ACHN (cell line): ENCODE results near the gene ARL2BP.
"Not testable (repeated sequence)": the region's sequence is repeated elsewhere in the genome, so short reads cannot be mapped to it uniquely, and the experiment has no call there.

Source experiments
- DNase-seq: peaks from one replicate; pipeline ENCODE4 v3.0.0-alpha.2; 2015
- in situ Hi-C: cut with HindIII; loops from 2 replicates; pipeline ENCODE4 v1.10.0; 2017; ENCODE audit warnings: low sequenced_read_pairs, low pct_ligation_motif_present, low pct_unique_long_range_greater_than_20kb

Gene ARL2BP

DNA sequence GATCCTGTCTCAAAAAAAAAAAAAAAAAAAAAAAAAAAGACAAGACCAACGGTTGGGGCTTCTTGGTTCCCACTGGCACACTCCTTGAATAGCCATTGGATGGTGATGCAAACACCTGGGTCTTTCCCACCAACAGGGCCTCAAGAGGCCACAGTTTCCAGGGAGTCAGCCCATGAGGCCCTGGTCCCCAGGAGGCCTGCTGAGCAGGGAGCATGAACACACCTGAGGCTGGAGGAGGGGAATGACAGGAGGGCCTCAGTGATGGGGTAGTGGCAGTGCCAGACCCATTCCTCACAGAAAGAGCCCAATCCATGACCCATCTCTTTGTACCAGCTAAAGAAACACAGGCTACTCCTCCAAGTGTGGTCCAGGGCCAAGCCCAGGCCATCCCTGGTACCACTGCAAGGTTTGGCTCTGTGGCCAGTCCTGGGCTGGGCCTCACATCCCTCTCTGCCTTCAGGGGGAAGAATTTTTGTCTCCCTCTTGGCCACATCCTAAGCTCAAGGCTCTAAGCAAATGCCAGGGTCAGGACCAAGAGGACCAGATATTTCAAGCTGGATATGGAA is 13.9 kb downstream of the ARL2BP start:
- in situ Hi-C loops, result no loop called here
- DNase-seq, result no peak

DNA sequence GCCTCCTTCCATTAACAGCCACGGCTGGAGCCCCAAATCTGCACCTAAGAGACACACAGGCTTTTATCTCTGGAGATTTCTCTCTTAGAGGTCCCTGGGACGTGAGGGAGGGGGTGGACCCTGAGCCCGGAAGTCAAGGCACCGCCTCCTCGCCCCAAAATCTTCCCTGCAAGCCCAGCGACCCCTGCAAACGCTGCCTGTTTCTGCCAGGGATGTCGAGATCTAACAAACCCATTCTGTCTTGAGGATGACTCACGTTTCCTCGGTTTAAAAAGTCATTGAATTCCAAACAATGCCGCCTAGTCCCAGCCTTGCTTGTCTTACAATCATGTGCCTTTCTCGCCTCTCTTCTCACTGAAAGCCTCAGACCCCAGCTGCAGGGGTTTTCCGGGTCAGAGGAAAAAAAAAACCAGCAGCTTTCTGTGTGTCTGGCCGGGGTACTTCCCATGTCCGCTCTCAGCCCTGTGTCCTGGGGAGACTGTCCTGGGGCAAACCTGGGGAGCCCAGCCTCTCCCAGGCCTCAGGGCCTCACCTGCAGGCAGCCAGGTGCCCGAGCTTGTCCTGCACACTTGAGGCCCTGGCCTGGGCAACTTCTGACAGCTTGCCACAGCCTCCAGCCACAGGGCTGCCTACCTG is 15.4 kb downstream of the ARL2BP start:
- DNase-seq, result peak; percentile 64
- in situ Hi-C loops, result no loop called here

DNA sequence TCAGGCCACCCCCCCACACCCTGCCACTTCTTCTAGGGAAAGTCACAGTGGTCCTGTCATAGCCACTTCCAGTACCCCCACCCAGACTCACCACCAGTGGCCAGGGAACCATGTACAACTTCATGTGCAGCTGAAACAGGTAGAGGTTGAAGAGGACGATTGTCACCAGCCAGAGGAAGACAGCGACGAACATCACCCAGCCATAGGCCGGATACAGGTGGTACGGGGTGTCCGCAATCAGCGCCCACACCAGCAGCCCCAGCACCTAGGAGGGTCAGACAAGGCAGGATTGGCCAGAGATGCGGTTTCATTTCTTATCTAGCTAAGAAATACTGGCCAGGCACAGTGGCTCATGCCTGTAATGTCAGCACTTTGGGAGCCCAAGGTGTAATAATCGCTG is 16.7 kb downstream of the ARL2BP start:
- no peak for DNase-seq
- in situ Hi-C loops, result no loop called here

DNA sequence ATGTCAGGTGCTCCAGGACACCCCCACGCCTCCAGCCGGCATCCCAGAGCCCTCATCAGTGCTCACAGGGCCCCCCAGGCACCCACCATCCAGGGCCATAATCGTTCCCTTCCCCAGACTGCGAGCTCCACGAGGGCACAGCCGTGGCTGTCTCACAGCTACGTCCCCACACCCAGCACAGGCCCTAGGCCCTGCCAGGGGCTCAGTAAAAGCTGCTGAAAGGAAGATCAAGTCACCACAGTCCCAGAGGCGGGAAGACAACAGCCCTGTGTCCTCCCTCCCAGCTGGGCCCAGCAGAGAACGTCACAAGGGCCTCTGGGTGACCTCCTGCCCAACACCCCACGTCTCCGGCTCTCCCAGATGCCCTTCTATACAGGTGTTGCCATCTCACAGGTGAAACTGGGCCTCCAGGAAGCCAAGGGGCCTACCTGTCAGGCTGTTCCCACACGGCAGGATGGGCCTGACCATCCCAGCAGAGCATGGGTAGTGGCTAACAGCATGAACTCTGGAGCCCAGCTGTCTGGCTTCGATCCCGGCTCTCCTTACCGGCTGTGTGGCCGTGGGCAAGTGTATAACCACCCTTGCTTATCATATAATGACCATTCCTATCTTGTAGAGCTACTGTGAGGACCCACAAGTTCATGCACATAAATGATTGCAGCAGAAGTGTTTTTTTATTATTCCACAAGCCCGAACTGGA is 17.9 kb downstream of the ARL2BP start:
- in situ Hi-C loops, result no loop called here
- no peak for DNase-seq

DNA sequence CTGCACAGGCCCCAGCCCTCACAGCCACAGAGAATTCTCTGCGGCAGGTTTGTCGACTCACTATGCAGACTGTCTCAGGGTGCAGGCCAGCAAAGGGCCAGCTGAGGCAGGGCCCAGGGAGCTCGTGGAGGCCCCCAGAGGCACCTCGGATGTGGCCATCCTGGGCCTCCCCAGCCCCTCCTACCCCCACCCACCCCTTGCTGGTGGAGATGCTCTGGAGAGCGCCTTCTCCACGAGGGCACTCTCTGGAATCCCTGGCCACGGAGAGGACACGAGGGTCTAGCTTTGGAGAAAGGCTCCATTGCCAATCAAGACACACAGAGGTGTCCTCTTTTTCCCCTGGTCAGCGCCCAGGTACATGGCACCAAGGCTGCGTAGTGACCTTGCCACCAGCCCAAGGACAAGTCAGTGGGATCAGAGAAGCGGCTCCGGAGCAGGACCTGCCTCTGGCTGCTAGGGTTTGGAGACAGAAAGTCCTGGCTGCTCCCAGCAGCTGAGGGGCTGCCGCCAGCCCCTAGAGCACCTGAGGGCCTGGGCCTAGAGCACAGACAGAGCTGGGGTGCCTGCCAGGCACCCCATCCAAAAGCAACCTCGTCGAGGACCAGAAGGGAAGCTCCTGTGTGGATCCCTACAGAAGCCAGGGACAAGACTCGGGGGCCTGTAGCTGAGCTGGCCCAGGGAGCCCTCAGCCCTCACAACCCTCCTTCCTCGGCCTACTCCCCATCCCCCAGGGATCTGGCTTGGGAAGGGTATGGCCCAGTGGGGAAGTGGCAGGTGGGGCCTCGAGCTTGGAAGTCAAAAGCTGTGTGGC is 18.7 kb downstream of the ARL2BP start:
- in situ Hi-C loops, result no loop called here
- DNase-seq, result no peak

DNA sequence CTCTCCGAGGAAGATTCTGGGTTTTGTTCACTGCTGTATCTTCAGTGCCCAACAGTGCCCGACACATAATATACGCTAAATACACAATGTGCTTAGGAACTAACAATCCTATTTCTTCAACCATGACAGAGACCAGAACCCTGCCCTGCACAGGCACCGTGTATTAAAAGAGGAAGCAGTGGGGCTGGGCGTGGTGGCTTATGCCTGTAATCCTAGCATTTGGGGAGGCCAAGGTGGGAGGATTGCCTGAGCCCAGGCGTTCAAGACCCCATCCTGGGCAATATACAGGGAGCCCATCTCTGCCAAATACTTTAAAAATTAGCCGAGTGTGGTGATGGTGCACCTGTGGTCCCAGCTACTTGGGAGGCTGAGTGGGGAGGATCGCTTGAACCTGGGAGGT is 19.3 kb downstream of the ARL2BP start:
- no peak for DNase-seq
- in situ Hi-C loops, result no loop called here

DNA sequence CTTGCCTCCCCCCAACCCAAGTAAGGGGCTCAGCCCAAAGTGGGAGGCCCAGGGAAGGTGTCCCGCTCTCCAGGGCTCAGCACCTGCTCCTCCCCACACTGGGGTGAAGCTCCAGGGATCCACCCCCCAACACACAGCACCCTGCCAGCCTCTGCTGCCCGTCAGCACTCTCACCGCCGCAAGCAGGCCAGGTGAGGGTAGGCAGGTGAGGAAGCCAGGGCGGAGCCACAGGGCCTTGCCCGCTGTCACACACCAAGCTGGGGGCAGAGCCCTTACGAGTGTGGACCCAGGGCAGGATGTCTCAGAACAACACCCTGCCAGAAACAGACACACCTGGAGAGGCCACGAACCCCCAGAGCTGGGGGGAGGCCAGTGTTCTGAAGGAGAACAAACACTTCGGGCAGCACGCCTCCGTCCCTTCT is 19.9 kb downstream of the ARL2BP start:
- in situ Hi-C loops, result no loop called here
- no peak for DNase-seq

DNA sequence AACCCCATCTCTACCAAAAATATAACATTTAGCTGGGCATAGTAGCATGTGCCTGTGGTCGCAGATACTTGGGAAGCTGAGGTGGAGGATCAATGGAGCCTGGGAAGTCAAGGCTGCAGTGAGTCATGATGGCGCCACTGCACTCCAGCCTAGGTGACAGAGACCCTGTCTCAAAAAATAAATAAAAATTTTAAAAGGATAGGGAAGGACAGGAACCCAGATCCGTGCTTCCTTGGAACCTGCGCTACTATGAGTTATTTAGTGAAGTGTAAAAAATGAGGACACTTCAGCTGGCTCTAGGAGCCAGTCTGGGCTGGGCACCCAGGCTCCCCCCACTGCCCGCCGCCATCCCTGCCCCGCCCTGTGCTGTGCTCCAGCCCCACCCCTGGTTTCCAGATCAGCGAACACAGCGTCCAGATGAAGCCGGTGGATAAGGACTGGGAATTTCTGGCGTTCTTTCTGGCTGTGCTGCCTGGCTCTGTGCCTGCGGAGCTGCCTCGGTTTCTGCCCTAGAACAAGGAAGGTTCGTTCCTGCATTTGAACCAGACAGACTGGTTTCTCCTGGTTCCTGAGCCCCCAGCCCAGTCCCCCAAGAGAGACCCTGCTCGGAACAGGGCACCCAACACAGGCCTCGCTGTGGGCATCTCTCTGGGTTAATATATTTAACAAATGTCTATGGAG is 20.9 kb downstream of the ARL2BP start:
- peak; percentile 92 for DNase-seq
- in situ Hi-C loops, result no loop called here

DNA sequence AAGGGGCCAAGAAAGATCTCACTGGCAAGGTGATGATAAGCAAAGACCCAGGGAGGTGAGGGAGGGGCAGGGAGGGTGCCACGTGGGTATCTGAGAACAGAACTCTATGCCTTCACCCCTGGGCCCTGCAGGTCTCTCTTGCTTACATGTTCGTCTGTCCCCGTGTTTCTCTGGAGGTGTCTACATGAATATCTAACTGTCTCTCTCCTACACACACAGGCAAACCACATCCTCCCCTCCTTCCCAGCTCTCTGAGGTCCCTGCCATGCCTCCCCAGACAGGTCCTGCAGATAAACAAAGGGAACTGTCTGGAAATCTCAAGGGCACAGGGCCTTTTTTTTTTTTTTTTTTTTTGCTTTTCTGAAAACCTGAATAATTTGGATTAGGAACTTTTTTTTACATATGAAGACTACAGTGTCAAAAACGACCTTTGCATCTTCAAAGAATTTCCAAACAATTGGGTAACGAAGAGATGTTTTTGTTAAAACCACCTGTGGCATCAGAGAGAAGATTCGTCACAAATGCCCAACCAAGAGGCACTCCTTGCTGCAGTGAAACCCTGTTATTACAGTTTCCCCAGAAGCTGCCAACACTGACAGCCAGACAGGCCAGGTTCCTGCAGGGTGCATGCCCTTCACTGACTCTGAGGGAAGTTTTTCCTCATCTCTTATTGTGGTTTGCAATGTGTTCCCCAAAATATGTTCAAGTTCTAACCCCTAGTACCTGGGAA is 21.6 kb downstream of the ARL2BP start:
- peak; percentile 30 for DNase-seq

DNA sequence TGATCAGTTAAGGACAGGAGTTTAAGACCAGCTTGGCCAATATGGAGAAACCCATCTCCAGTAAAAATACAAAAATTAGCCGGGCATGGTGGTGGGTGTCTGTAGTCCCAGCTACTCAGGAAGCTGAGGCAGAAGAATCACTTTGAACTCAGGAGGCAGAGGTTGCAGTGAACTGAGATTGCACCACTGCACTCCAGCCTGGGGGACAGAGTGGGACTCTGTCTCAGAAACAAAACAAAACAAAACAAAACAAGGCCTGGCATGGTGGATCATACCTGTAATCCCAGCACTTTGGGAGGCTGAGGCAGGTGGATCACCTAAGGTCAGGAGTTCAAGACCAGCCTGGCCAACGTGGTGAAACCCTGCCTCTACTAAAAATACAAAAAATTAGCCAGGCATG is 22.3 kb downstream of the ARL2BP start:
- DNase-seq, in situ Hi-C loops: not testable (repeated sequence)

More for the DNA sequence above, 21.6 kb downstream of the ARL2BP start:
- in situ Hi-C loops, result no loop called here

DNA sequence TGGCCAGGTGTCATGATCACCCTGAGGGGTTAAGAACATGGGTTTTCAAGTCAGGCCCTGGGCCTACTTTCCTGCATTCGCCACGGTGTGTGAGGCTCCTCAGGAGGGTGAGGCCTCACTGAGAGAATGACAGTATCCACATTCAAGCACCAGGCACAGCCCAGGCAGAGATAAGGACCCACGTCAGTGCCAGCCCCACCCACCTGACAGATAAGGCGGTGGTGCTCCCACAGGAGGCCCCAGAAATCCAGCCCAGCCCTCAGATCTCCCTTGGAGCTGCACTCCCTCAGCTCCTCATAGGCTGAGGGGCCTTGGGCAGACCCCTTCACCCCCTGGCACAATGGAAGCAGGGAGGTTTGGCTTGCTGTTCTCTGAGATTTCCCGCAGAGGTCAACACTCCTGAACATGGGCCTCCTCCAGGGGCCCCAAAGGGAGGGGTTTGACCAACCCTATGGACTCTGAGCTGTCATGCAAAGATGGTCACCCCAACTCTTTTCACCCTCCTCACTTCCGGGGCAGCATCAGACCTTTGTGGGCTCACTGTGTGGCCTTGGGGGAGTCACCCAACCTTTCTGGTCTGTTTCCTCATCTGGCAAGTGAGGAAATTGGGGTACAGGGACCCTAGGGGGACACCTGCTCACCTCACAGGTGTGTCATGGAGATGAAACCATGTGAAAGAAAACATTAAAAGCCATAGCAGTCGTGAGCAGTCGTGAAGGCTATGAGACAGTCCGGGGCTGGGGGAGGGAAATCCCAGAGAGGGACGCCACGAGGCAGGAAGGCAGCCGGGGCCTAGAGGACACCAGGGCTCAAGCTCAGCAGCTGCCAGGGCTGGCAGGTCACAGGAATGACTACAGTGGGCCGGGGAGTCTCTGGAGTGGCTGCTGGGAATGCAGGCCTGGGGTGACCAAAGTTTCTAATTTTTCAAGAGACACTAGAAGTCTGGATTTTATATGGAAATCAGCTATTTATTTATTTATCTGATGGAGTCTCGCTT is 24.0 kb downstream of the ARL2BP start:
- in situ Hi-C loops, result no loop called here

DNA sequence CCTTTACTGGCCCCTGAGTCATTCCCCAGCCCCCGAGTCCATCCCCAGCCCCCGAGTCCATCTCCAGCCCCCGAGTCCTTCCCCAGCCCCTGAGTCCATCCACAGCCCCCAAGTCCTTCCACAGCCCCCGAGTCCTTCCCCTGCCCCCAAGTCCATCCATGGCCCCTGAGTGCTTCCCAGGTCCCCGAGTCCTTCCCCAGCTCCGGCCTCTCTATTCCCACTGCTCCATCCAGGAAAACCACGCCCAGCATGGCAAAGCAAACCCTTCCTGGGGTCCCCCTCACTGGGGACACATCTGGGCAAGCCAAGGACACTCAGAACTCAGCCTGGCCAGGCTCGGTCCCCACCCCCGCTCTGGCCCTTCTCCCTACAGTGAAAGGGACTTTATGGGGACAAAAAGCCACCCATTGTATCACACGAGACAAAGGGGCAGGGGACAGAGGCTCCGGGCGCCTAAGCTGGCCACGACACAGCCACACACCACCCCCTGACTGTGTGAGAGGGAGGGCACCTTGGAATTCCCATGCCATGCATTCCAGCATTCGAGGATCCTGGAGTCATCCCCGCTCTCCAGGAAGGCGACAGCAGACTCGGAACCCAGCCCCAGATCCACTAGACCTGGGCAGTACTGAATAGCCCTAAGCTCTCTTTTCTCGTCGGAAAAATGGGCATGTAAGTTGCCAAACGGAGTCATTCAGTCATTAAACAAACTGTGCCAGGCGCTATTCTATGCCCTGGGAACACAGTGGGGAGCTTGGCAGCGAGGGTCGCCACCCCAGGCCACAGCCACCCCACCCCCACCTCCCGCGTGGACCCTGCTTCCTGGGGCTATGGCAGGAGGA is 25.4 kb downstream of the ARL2BP start:
- in situ Hi-C loops, result no loop called here
- no peak for DNase-seq

More for the DNA sequence above, 24.0 kb downstream of the ARL2BP start:
- DNase-seq, result no peak

DNA sequence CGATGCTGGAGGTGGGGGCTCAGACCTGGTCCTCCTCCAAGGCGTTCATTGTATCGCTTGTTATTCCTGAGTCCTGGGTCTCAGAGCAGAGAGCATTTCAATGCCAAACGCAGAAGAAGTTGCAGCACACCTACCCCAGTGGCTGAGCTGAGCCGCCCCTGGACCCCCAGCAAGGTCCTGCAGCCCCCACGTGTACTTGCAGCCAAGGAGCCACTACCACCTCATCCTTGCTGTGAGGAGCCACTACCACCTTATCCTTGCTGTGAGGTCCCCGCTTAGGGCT is 25.9 kb downstream of the ARL2BP start:
- in situ Hi-C loops, result no loop called here
- no peak for DNase-seq

DNA sequence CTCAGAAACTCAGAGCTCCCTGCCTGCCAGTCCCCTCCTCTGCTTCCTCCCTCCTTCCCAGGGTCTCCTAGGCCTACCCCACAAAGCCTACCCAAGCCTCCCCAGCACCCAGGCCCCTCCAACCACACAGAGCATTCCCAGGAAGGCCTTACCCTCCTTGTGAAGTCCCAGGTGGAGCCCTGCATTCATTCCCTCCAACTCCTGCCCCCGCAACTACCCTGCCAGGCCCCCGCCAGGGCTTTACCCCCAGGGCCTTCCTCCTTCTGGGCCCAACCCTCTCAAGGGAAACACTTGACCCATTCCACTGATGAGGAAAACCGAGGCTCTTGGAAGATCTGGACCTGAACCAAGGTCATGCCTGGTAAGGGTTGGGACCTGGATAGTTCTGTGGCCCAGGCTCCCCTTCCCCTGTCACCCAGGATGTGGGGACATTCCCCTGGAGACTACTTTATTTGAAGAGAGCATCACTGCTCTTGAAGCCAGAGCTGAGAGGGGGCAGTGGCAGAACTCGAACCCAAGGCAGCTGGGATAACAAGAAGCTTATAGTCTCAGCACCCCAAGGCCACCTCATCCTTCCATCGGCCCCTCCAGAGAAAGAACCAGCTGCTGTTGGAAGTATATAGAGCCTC is 26.9 kb downstream of the ARL2BP start:
- in situ Hi-C loops, result no loop called here
- DNase-seq, result no peak

DNA sequence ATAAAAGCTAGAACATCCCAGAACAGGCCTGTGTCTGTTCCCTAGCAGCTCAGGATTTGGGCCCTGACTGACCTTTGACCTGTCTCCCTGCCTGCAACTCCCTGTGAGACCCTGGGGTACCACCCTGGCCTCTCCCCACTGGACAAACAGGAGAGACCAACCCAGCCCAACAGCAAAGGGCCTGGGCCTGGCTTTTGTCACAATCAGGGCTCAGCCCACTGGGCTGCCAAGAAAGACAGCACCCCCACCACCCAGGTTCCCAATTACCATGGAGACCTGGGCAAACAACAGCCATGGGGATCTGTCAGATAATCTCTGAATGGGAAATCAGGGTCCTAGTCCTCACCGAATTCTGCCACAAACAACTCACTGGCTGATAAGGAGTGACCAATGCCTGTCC is 28.3 kb downstream of the ARL2BP start:
- no peak for DNase-seq
- in situ Hi-C loops, result no loop called here

DNA sequence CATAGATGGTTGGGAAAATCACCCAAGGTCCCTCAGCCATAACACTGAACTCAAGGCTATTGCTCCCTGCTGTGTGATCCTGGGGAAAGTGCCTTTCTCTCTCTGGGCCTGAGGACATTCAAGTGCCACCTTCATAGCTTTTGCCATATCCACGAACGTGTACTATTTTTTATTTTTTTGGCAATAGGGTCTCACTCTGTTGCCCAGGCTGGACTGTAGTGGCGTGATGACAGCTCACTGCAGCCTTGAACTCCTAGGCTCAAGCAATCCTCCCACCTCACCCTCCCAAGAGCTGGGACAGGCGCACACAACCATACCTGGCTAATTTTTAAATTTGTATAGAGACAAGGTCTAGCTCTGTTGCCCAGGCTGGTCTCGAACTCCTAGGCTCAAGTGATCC is 28.8 kb downstream of the ARL2BP start:
- no peak for DNase-seq
- in situ Hi-C loops, result no loop called here
